H1 (cell line): ENCODE results near the gene ZP2. TPM values are rescaled to one million over a fixed set of nuclear protein-coding genes. Genes with fewer than 3 reads are reported as not detected.

Experiments used
- HDAC2 ChIP-seq, 2 experiments: fragments of 300-600 bp in 1 of 2; sonication (generic) in 1 of 2; IDR thresholded peaks; 2 replicates each; pipeline ENCODE4 v1.6.1; 2011 to 2012; ENCODE audit warnings: low read depth in 2 of 2, low read length in 2 of 2, mild to moderate bottlenecking in 2 of 2, moderate library complexity in 2 of 2, borderline replicate concordance in 1 of 2, inconsistent platforms in 1 of 2
- KDM1A ChIP-seq: fragments of 200-600, 300-600 bp; sonication (generic); IDR thresholded peaks from 2 replicates; pipeline ENCODE4 v1.7.1; 2016; ENCODE audit warnings: mild to moderate bottlenecking, low read length, borderline replicate concordance
- MAFK ChIP-seq: IDR thresholded peaks from 2 replicates; pipeline ENCODE4 v1.6.1; 2012; ENCODE audit warnings: low read depth, mild to moderate bottlenecking, improper control_type of control experiment, low read length
- polyA plus RNA-seq, 7 experiments: library from polyadenylated mRNA; depleted of rRNA in 3 of 7; stranded (reverse) in 5 of 7; unstranded in 2 of 7; fragments of >200 nt in 5 of 7; fragments of 200-250 nt in 2 of 7; gene quantifications; 1 replicate in 5 of 7; 2 replicates in 1 of 7; 4 replicates in 1 of 7; pipeline versions ENCODE4 v1.2.1 to v1.2.3, GENCODE V29; 2011 to 2013; ENCODE audit warnings: missing spikeins in 2 of 7, mixed read lengths in 2 of 7
- total RNA-seq: library from RNA; stranded (reverse); fragmentation: NEBNext Ultra II Directional; extraction: Animal tissue kit (Norgen Biotek cat#: 25700); gene quantifications from 2 replicates; pipeline ENCODE4 v1.2.1, GENCODE V29; 2021
- TF ChIP-seq, protein P1 (sequence below): fragments of 300-600 bp; sonication (generic); IDR thresholded peaks from 2 replicates; pipeline ENCODE4 v1.7.1; 2012; ENCODE audit warnings: low read length, moderate library complexity, mild to moderate bottlenecking, inconsistent platforms; ENCODE audit not compliant: insufficient replicate concordance

Gene ZP2
- total and polyA plus RNA-seq, 2 of the 8 experiments (the other 6 are each of a cell fraction or from before 2014, with no cell fraction given): not detected

DNA sequence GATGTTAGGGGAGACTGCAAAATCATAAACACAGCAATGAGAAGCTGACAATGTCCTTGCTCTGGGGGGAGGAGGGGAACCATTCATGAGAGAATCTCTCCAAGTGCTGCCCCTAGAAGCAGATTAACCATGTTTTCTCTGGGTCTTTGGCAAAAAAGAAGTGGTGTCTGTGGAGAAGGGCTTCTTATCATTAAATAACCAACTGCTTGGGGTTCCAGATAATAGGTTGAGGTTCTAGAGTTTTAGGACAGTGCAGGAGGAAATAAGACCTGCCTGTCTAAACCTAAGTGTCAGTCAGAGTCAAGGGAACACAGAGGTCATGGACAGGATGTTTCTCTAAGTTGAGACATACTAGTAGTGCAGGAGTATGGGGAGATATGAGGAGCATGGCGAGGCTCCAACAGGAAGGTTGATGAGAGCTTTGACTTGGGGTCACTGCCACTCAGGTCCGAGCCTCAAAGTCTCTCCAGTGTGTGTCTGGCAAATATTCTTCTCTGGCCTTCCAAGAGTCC lies 17.0 kb upstream of the ZP2 start (continued):
- TF ChIP-seq, protein P1, sequence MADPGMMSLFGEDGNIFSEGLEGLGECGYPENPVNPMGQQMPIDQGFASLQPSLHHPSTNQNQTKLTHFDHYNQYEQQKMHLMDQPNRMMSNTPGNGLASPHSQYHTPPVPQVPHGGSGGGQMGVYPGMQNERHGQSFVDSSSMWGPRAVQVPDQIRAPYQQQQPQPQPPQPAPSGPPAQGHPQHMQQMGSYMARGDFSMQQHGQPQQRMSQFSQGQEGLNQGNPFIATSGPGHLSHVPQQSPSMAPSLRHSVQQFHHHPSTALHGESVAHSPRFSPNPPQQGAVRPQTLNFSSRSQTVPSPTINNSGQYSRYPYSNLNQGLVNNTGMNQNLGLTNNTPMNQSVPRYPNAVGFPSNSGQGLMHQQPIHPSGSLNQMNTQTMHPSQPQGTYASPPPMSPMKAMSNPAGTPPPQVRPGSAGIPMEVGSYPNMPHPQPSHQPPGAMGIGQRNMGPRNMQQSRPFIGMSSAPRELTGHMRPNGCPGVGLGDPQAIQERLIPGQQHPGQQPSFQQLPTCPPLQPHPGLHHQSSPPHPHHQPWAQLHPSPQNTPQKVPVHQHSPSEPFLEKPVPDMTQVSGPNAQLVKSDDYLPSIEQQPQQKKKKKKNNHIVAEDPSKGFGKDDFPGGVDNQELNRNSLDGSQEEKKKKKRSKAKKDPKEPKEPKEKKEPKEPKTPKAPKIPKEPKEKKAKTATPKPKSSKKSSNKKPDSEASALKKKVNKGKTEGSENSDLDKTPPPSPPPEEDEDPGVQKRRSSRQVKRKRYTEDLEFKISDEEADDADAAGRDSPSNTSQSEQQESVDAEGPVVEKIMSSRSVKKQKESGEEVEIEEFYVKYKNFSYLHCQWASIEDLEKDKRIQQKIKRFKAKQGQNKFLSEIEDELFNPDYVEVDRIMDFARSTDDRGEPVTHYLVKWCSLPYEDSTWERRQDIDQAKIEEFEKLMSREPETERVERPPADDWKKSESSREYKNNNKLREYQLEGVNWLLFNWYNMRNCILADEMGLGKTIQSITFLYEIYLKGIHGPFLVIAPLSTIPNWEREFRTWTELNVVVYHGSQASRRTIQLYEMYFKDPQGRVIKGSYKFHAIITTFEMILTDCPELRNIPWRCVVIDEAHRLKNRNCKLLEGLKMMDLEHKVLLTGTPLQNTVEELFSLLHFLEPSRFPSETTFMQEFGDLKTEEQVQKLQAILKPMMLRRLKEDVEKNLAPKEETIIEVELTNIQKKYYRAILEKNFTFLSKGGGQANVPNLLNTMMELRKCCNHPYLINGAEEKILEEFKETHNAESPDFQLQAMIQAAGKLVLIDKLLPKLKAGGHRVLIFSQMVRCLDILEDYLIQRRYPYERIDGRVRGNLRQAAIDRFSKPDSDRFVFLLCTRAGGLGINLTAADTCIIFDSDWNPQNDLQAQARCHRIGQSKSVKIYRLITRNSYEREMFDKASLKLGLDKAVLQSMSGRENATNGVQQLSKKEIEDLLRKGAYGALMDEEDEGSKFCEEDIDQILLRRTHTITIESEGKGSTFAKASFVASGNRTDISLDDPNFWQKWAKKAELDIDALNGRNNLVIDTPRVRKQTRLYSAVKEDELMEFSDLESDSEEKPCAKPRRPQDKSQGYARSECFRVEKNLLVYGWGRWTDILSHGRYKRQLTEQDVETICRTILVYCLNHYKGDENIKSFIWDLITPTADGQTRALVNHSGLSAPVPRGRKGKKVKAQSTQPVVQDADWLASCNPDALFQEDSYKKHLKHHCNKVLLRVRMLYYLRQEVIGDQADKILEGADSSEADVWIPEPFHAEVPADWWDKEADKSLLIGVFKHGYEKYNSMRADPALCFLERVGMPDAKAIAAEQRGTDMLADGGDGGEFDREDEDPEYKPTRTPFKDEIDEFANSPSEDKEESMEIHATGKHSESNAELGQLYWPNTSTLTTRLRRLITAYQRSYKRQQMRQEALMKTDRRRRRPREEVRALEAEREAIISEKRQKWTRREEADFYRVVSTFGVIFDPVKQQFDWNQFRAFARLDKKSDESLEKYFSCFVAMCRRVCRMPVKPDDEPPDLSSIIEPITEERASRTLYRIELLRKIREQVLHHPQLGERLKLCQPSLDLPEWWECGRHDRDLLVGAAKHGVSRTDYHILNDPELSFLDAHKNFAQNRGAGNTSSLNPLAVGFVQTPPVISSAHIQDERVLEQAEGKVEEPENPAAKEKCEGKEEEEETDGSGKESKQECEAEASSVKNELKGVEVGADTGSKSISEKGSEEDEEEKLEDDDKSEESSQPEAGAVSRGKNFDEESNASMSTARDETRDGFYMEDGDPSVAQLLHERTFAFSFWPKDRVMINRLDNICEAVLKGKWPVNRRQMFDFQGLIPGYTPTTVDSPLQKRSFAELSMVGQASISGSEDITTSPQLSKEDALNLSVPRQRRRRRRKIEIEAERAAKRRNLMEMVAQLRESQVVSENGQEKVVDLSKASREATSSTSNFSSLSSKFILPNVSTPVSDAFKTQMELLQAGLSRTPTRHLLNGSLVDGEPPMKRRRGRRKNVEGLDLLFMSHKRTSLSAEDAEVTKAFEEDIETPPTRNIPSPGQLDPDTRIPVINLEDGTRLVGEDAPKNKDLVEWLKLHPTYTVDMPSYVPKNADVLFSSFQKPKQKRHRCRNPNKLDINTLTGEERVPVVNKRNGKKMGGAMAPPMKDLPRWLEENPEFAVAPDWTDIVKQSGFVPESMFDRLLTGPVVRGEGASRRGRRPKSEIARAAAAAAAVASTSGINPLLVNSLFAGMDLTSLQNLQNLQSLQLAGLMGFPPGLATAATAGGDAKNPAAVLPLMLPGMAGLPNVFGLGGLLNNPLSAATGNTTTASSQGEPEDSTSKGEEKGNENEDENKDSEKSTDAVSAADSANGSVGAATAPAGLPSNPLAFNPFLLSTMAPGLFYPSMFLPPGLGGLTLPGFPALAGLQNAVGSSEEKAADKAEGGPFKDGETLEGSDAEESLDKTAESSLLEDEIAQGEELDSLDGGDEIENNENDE: no peak
- no peak for TF ChIP-seq KDM1A
- TF ChIP-seq HDAC2 (IDR thresholded peaks at IDR 0.05; ENCODE audit: borderline replicate concordance in 1 of 2, low read depth in 2 of 2, low read length in 2 of 2): no peak
- TF ChIP-seq MAFK: no peak
